GM04503 (cell line): ENCODE data around the gene GOPC.
A peak's percentile ranks its signal among the peaks of the same experiment; 100 is the strongest.
"Not testable (repeated sequence)": the region's sequence is repeated elsewhere in the genome, so short reads cannot be mapped to it uniquely, and the experiment has no call there.

ENCODE experiments used
- DNase-seq: peaks from one replicate; pipeline ENCODE4 v3.0.0-alpha.2; 2012; ENCODE audit warnings: low read depth

GOPC gene

GRCh38 chr6:117602151-117602898 lies at the start of gene GOPC:
GOPC (minus strand) TSS chr6:117602511; CDS start chr6:117602288, 223 bp downstream.
- peak; percentile 89 for DNase-seq

- not testable (repeated sequence) for DNase-seq
Observed at GRCh38 chr6:117651984-117652383, 49.7 kb upstream of the GOPC start.

- DNase-seq: no peak
Observed at GRCh38 chr6:117642976-117643375, 40.7 kb upstream of the GOPC start.

- no peak for DNase-seq
Observed at GRCh38 chr6:117637770-117638169, 35.5 kb upstream of the GOPC start.

GRCh38 chr6:117629119-117629660 lies 26.9 kb upstream of the GOPC start:
- no peak for DNase-seq

GRCh38 chr6:117627533-117627932 lies 25.2 kb upstream of the GOPC start:
- DNase-seq: no peak

- DNase-seq: no peak
Observed at GRCh38 chr6:117624869-117625481, 22.7 kb upstream of the GOPC start.

GRCh38 chr6:117619178-117619577 lies 16.9 kb upstream of the GOPC start:
- no peak for DNase-seq

GRCh38 chr6:117617210-117618035 lies 15.1 kb upstream of the GOPC start:
- DNase-seq: no peak

GRCh38 chr6:117616391-117617209 lies 14.3 kb upstream of the GOPC start:
- no peak for DNase-seq

GRCh38 chr6:117615750-117616390 lies 13.6 kb upstream of the GOPC start:
- no peak for DNase-seq

GRCh38 chr6:117613920-117614560 lies 11.7 kb upstream of the GOPC start:
- DNase-seq: no peak

GRCh38 chr6:117607511-117607910 lies 5.2 kb upstream of the GOPC start:
- DNase-seq: no peak

GRCh38 chr6:117605169-117605826 lies 3.0 kb upstream of the GOPC start:
- no peak for DNase-seq

GRCh38 chr6:117603821-117604220 lies 1.5 kb upstream of the GOPC start:
- DNase-seq: no peak

GRCh38 chr6:117602899-117603588 lies 733 bp upstream of the GOPC start:
- DNase-seq: no peak

GRCh38 chr6:117601811-117602150 lies 530 bp downstream of the GOPC start:
- DNase-seq: no peak

GRCh38 chr6:117600008-117600743 lies 2.1 kb downstream of the GOPC start:
- no peak for DNase-seq

GRCh38 chr6:117597755-117598154 lies 4.6 kb downstream of the GOPC start:
- DNase-seq: no peak
